GM18498 (cell line): ENCODE data around the gene PINK1.
"Not testable (repeated sequence)": the region's sequence is repeated elsewhere in the genome, so short reads cannot be mapped to it uniquely, and the experiment has no call there.

Source experiments
- ATAC-seq: cut with Tn5 transposase; IDR thresholded peaks from one replicate; pipeline ENCODE4 v1.9.1; 2021; ENCODE audit warnings: mild to moderate bottlenecking, moderate library complexity; ENCODE audit not compliant: unreplicated experiment

The PINK1 gene

DNA sequence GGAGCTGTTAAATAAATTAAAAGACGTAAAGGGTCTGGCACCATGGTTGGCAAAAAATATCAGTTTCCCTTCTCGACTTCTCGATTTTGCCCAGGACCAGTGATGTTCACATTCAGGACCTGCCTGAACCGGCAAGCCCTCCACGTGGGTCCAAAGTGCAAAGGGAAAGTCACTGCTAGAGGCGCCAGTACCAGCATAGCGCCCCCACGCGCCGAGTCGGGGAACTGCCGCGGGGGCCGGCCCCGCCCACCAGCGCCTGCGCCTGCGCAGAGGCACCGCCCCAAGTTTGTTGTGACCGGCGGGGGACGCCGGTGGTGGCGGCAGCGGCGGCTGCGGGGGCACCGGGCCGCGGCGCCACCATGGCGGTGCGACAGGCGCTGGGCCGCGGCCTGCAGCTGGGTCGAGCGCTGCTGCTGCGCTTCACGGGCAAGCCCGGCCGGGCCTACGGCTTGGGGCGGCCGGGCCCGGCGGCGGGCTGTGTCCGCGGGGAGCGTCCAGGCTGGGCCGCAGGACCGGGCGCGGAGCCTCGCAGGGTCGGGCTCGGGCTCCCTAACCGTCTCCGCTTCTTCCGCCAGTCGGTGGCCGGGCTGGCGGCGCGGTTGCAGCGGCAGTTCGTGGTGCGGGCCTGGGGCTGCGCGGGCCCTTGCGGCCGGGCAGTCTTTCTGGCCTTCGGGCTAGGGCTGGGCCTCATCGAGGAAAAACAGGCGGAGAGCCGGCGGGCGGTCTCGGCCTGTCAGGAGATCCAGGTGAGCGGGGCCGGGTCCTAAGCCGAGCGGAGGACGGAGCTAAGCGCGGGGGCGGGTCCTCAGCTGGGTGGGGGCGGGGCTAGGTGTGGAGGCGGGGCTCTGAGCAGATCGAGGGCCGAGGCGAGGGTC lies at the start of gene PINK1:
Gene PINK1, plus strand, starts transcription at position 269 of the 875 bp plus-strand sequence. Its CDS starts 91 bp downstream, at position 360.
- peak; percentile 77 for ATAC-seq

DNA sequence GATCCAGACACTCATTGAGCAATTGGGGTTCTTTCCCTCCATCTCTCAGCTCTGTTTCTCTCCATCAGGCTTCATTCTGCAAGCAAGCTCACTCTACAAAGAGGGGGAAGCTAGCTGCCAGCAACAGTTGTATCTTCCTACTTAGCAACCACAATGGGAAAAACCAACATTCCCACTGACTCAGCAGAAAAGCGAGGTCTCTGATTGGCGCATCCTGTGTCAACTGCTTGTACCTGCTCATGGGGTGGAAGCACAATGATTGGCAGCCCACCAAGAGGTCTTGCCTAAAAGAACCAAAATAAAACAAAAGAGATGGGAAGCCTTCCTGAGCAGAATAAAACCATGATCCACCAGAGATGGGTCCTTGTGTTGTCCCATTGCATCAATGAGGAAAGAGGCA lies 48.4 kb upstream of the PINK1 start:
- no peak for ATAC-seq

GRCh38 chr1:20586953-20587660 lies 46.2 kb upstream of the PINK1 start:
- no peak for ATAC-seq

- no peak for ATAC-seq
Observed at GRCh38 chr1:20587661-20588053, 45.6 kb upstream of the PINK1 start.

DNA sequence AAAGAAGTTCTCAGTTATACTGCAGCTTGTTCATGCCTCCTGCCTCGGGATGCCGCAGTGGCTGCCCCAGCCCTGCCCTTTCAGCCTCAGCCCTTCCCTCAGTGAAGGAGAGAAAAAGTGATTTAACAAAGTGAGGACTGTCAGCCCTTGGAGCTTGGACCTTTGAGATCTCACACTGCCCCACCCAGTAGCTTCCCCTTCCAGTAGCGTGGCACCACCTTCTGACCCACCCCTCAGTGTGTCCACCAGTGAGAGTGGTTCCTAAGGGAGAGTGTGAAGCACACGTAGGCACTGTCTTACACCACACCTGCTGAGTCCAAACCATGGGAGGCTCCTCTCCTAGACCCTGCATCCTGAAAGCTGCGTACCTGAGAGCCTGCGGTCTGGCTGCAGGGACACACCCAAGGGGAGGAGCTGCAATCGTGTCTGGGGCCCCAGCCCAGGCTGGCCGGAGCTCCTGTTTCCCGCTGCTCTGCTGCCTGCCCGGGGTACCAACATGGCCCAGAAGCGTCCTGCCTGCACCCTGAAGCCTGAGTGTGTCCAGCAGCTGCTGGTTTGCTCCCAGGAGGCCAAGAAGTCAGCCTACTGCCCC lies 44.5 kb upstream of the PINK1 start, which contains the start of gene CDA:
Gene CDA, plus strand, starts transcription at position 464 of the 592 bp plus-strand sequence. Its CDS starts 33 bp downstream, at position 497.
- no peak for ATAC-seq

- ATAC-seq = no peak
Observed at GRCh38 chr1:20589331-20590278, 43.7 kb upstream of the PINK1 start.

DNA sequence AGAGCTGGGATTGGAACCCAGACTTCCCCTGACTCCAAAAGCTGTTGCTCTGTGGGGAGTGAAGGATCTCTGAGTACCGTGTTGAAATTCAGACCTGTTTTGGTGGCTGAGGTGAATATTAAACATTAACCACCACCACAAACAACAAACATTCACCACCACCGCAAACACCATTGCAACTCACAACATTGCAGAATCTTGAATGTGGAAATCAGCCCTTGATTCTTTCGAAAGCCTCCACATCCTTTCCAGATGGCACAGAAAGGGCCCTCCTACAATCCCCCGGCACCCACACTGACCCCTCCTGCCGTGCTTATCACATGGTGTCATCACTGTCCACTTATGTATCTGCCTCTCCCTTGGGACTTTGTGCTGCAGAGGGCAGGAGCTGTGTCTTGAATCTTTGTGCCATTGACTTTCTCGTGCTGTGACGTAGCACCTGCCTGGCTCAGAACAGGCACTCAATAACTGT lies 42.9 kb upstream of the PINK1 start:
- no peak for ATAC-seq

DNA sequence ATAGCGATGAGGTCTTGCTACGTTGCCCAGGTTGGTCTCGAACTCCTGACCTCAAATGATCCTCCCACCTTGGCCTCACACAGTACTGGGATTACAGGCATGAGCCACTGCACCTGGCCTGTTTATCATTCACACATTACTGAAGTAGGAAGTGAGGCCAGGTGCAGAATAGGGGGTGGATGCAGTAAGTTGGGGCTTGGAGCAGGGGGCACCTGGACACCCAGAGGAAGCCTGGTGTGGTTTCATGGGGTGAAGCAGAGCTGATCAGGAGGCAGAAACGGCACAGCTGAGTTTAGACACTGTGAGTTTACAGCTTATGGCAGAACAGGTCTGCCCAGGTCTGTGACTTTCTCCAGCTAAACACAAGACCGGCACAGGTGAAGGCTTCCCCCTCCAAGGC lies 39.5 kb upstream of the PINK1 start:
- ATAC-seq = no peak

DNA sequence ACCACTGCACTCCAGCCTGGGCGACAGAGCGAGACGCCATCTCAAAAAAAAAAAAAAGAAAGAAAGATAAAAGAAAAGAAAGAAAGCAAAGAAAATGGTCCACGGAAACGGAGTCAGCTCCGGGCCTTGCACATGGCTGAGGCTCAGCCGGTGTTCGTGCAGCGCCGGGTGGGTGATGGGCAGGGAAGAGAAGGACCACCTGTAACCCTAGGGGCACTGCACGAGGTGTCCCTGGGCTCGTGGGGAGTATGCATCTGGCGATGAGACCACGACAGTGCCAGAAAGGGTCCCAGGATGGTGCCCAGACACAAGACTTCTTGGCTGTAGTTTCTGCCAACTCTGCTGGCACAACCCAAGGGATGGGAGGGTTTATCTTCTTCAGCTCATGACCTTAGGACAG lies 38.5 kb upstream of the PINK1 start:
- ATAC-seq = no peak

- no peak for ATAC-seq
Observed at GRCh38 chr1:20596106-20596505, 37.2 kb upstream of the PINK1 start.

- ATAC-seq = no peak
Observed at GRCh38 chr1:20597650-20598049, 35.6 kb upstream of the PINK1 start.

- ATAC-seq = no peak
Observed at GRCh38 chr1:20600156-20600555, 33.1 kb upstream of the PINK1 start.

- no peak for ATAC-seq
Observed at GRCh38 chr1:20601129-20601825, 32.0 kb upstream of the PINK1 start.

GRCh38 chr1:20602851-20603450 lies 30.3 kb upstream of the PINK1 start:
- ATAC-seq = no peak

GRCh38 chr1:20603504-20604464 lies 29.5 kb upstream of the PINK1 start:
- no peak for ATAC-seq

GRCh38 chr1:20604678-20605077 lies 28.6 kb upstream of the PINK1 start:
- no peak for ATAC-seq

- ATAC-seq = not testable (repeated sequence)
Observed at GRCh38 chr1:20606801-20607570, 26.3 kb upstream of the PINK1 start.
